ENCODE measurements around the gene NTSR1.

Gene NTSR1

GRCh38 chr20:62770111-62770910 lies 61.7 kb downstream of the NTSR1 start:
- Histone ChIP-seq H3K27me3 (ENCODE audit: control insufficient read depth, insufficient read depth, low read length) (no peaks in the 10 kb centered on the region), H3K9ac (ENCODE audit: low read depth, low read length) (no peak overlapping the region), H3K4me3 (ENCODE audit: low read depth, low read length) (no peak overlapping the region), H3K36me3 (ENCODE audit: control insufficient read depth, insufficient read depth, low read length) (no peaks in the 10 kb centered on the region), H3K9me3 (ENCODE audit: control insufficient read depth, insufficient read depth, low read length) (no peaks in the 10 kb centered on the region), H3K4me1 (ENCODE audit: control insufficient read depth, insufficient read depth, low read length) (no peaks in the 10 kb centered on the region)

GRCh38 chr20:62770916-62771315 lies 62.3 kb downstream of the NTSR1 start:
- no peaks in the 10 kb centered on the region for H3K36me3 ChIP-seq (ENCODE audit: control insufficient read depth, insufficient read depth, low read length)
- no peak overlapping the region for H3K9ac ChIP-seq (ENCODE audit: low read depth, low read length)
- H3K4me1 ChIP-seq (ENCODE audit: control insufficient read depth, insufficient read depth, low read length) = no peaks in the 10 kb centered on the region
- H3K9me3 ChIP-seq (ENCODE audit: control insufficient read depth, insufficient read depth, low read length) = no peaks in the 10 kb centered on the region
- H3K4me3 ChIP-seq (ENCODE audit: low read depth, low read length) = no peak overlapping the region
- H3K27me3 ChIP-seq (ENCODE audit: control insufficient read depth, insufficient read depth, low read length) = no peaks in the 10 kb centered on the region

GRCh38 chr20:62771396-62772102 lies 62.9 kb downstream of the NTSR1 start:
- H3K4me1 ChIP-seq (ENCODE audit: control insufficient read depth, insufficient read depth, low read length) = no peaks in the 10 kb centered on the region
- H3K9ac ChIP-seq (ENCODE audit: low read depth, low read length) = no peak overlapping the region
- H3K4me3 ChIP-seq (ENCODE audit: low read depth, low read length) = no peak overlapping the region
- H3K27me3 ChIP-seq (ENCODE audit: control insufficient read depth, insufficient read depth, low read length) = no peaks in the 10 kb centered on the region
- no peaks in the 10 kb centered on the region for H3K9me3 ChIP-seq (ENCODE audit: control insufficient read depth, insufficient read depth, low read length)
- no peaks in the 10 kb centered on the region for H3K36me3 ChIP-seq (ENCODE audit: control insufficient read depth, insufficient read depth, low read length)

GRCh38 chr20:62772103-62772611 lies 63.5 kb downstream of the NTSR1 start:
- Histone ChIP-seq H3K4me1 (ENCODE audit: control insufficient read depth, insufficient read depth, low read length) (no peaks in the 10 kb centered on the region), H3K9ac (ENCODE audit: low read depth, low read length) (no peak overlapping the region), H3K9me3 (ENCODE audit: control insufficient read depth, insufficient read depth, low read length) (no peaks in the 10 kb centered on the region), H3K36me3 (ENCODE audit: control insufficient read depth, insufficient read depth, low read length) (no peaks in the 10 kb centered on the region), H3K4me3 (ENCODE audit: low read depth, low read length) (no peak overlapping the region), H3K27me3 (ENCODE audit: control insufficient read depth, insufficient read depth, low read length) (no peaks in the 10 kb centered on the region)

DNA sequence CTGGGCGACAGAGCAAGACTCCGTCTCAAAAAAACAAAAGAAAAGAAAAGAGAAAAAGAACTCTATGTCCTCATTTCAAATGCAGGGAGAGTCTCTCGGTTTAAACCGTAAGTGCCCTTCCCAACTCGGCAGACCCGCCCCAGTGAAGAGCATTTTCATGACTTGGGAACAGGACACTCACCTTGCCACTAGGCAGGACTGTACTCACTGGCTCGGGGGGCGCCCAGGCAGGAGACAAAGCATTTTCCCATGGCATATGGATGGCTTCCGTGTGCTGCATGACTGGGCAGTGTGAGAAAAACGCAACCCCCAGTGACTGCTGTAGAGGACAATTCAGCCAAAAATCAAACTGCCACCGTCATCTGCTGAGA lies 64.0 kb downstream of the NTSR1 start:
- Histone ChIP-seq H3K9ac (ENCODE audit: low read depth, low read length) (no peak overlapping the region), H3K27me3 (ENCODE audit: control insufficient read depth, insufficient read depth, low read length) (no peaks in the 10 kb centered on the region), H3K4me1 (ENCODE audit: control insufficient read depth, insufficient read depth, low read length) (no peaks in the 10 kb centered on the region), H3K36me3 (ENCODE audit: control insufficient read depth, insufficient read depth, low read length) (no peaks in the 10 kb centered on the region), H3K9me3 (ENCODE audit: control insufficient read depth, insufficient read depth, low read length) (no peaks in the 10 kb centered on the region), H3K4me3 (ENCODE audit: low read depth, low read length) (no peak overlapping the region)

- H3K36me3 ChIP-seq (ENCODE audit: control insufficient read depth, insufficient read depth, low read length) = no peaks in the 10 kb centered on the region
- H3K4me3 ChIP-seq (ENCODE audit: low read depth, low read length) = no peak overlapping the region
- no peaks in the 10 kb centered on the region for H3K4me1 ChIP-seq (ENCODE audit: control insufficient read depth, insufficient read depth, low read length)
- no peak overlapping the region for H3K9ac ChIP-seq (ENCODE audit: low read depth, low read length)
- H3K27me3 ChIP-seq (ENCODE audit: control insufficient read depth, insufficient read depth, low read length) = no peaks in the 10 kb centered on the region
- no peaks in the 10 kb centered on the region for H3K9me3 ChIP-seq (ENCODE audit: control insufficient read depth, insufficient read depth, low read length)
Measured at GRCh38 chr20:62772990-62773844, 64.6 kb downstream of the NTSR1 start.

DNA sequence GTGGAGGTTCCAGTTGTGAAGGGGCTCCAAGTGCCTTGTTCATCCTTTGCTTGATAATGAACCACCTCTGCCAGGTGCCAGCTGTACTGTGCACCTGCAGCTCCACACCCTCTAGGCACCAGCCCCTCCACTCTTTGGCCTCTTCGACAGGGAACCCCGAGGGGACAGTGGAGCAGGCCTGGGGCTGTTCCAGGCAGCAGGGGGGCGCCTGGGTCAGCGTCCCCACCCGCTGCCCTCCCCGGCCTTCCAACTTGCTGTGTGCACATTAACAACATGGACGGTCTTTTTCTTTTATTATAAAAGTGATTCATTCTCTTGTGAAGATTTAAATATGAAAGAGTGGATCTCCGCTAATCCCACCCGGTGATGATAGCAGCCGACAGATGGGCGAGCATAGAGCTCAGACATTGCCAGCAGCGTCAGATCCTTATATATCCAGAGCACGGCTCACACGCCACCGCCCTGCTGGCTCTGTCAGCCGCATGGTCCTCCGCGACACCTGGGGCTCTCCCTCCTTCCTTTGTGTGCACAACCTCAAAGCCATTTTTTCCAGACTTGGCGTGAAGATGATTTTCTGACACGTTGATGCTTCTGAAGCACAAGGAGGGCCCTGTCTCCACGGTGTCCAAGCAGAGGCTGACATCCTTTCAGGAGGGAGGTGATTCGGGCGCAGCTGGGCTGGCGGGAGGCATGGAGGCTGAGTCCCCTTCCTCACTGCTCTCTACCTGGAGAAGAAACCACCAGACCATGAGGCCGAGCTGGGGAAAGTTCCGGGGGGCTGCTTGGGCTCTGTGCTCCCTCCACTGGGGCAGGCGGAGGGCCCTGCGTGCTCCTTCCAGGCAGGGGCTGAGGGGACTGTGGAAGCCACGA lies 65.4 kb downstream of the NTSR1 start:
- Histone ChIP-seq H3K36me3 (ENCODE audit: control insufficient read depth, insufficient read depth, low read length) (no peaks in the 10 kb centered on the region), H3K27me3 (ENCODE audit: control insufficient read depth, insufficient read depth, low read length) (no peaks in the 10 kb centered on the region), H3K9ac (ENCODE audit: low read depth, low read length) (no peak overlapping the region), H3K4me3 (ENCODE audit: low read depth, low read length) (no peak overlapping the region), H3K4me1 (ENCODE audit: control insufficient read depth, insufficient read depth, low read length) (no peaks in the 10 kb centered on the region), H3K9me3 (ENCODE audit: control insufficient read depth, insufficient read depth, low read length) (no peaks in the 10 kb centered on the region)

DNA sequence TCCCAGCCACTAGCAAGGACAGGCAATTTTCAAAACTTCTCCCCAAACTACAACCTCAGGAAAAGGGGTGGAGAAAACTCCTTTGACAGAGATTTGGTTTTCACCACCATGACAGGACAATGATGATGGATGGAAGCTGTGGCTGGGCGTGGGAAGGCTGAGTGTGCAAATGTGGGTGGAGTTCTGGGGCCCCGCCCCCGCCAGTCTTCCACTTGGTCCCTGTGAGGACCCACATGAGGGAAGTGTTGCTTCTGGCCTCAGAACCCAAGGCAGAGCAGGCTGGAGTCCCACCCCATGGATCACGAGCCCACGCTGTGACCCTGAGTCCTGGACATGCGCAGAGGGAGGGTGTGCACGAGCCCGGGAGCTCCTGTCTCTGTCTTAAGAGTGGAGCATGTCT lies 66.1 kb downstream of the NTSR1 start:
- no peaks in the 10 kb centered on the region for H3K36me3 ChIP-seq (ENCODE audit: control insufficient read depth, insufficient read depth, low read length)
- H3K9me3 ChIP-seq (ENCODE audit: control insufficient read depth, insufficient read depth, low read length) = no peaks in the 10 kb centered on the region
- no peak overlapping the region for H3K4me3 ChIP-seq (ENCODE audit: low read depth, low read length)
- H3K9ac ChIP-seq (ENCODE audit: low read depth, low read length) = no peak overlapping the region
- no peaks in the 10 kb centered on the region for H3K27me3 ChIP-seq (ENCODE audit: control insufficient read depth, insufficient read depth, low read length)
- H3K4me1 ChIP-seq (ENCODE audit: control insufficient read depth, insufficient read depth, low read length) = no peaks in the 10 kb centered on the region

GRCh38 chr20:62775206-62775605 lies 66.6 kb downstream of the NTSR1 start:
- Histone ChIP-seq H3K27me3 (ENCODE audit: control insufficient read depth, insufficient read depth, low read length) (no peaks in the 10 kb centered on the region), H3K4me3 (ENCODE audit: low read depth, low read length) (no peak overlapping the region), H3K4me1 (ENCODE audit: control insufficient read depth, insufficient read depth, low read length) (no peaks in the 10 kb centered on the region), H3K9ac (ENCODE audit: low read depth, low read length) (no peak overlapping the region), H3K36me3 (ENCODE audit: control insufficient read depth, insufficient read depth, low read length) (no peaks in the 10 kb centered on the region), H3K9me3 (ENCODE audit: control insufficient read depth, insufficient read depth, low read length) (no peaks in the 10 kb centered on the region)

GRCh38 chr20:62776035-62776691 lies 67.5 kb downstream of the NTSR1 start:
- Histone ChIP-seq H3K4me1 (ENCODE audit: control insufficient read depth, insufficient read depth, low read length) (no peaks in the 10 kb centered on the region), H3K36me3 (ENCODE audit: control insufficient read depth, insufficient read depth, low read length) (no peaks in the 10 kb centered on the region), H3K27me3 (ENCODE audit: control insufficient read depth, insufficient read depth, low read length) (no peaks in the 10 kb centered on the region), H3K9ac (ENCODE audit: low read depth, low read length) (no peak overlapping the region), H3K4me3 (ENCODE audit: low read depth, low read length) (no peak overlapping the region), H3K9me3 (ENCODE audit: control insufficient read depth, insufficient read depth, low read length) (no peaks in the 10 kb centered on the region)

All from iPS-15b (cell line).